Measurements from ENCODE around the gene PPP5C.
"Not testable (repeated sequence)": the region's sequence is repeated elsewhere in the genome, so short reads cannot be mapped to it uniquely, and the experiment has no call there.

Gene PPP5C

DNA sequence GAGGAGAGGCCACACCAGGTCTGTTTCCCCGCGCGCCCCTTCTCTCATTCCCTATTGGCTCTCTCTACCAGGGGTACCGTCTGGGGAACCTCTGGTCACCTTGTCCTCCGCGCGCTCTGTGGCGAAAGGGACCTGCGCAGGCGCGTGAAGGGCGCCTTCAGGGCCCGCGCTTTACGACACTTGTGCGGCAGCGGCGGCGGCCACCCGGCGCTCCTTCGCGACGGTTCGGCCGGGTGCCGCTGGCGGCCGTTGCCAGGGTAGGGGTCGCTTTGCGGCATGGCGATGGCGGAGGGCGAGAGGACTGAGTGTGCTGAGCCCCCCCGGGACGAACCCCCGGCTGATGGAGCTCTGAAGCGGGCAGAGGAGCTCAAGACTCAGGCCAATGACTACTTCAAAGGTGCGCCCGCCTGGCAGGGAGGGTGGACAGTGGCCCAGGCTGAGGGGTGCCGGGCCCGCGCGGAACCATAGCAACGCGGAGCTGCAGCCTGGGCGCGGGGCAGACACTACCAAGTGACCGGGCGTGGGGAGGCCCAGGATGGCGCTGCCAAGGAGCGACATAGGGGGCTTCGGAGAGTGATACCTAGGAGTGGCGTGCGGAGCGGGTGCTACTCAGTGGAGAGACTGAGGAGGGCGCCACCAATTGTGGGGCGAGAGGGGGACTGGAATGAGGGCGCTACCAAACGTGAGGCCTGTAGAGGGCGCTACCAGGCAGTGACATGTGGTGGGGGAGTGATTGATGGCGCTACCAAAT lies at the start of gene PPP5C:
TSS of gene PPP5C (plus strand) at position 267 of the 751 bp plus-strand sequence. CDS start at position 277, 10 bp downstream.
- peak; percentile 87 for DNase-seq (ENCODE audit: low read depth)

DNA sequence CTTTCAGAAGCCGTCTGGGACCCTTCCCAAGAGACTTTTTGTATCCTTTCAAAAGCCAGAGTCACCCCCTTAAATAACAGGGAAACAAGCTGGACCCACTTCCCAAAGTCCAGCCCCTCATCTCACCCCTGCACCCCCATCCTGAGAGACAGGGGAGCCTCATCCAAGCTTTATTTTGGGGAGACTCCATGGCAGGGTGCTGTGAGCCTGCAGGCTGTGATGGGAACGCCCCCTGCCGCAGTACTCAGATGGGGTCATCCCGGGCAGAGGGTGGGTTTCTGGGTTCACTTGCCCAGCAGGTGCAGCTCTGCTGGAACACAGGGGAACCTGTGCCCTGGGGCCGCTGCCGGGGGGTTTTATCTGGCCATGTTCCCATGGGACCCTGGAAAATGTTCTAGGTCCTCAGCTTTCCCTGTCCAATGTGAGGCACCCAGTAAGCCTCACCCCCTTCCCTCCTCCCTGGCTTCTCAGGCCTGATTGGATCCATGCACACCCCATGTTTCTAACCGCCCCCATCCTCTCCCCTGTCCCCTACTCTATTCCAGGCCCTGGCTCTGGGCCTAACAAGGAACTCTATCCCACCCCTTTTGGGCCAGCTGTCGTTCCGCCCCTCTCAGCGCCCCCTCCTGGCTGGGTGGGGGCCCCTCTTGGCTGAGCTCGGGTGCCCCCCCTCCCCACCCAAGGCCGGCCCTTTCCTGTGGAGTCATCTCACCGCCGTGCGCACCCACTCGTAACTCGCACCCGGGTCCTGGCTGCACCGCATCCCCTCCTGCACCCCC lies 49.0 kb upstream of the PPP5C start:
- DNase-seq (ENCODE audit: low read depth), result no peak

GRCh38 chr19:46298479-46299003 lies 48.3 kb upstream of the PPP5C start:
- no peak for DNase-seq (ENCODE audit: low read depth)

GRCh38 chr19:46299004-46299509 lies 47.8 kb upstream of the PPP5C start:
- no peak for DNase-seq (ENCODE audit: low read depth)

DNA sequence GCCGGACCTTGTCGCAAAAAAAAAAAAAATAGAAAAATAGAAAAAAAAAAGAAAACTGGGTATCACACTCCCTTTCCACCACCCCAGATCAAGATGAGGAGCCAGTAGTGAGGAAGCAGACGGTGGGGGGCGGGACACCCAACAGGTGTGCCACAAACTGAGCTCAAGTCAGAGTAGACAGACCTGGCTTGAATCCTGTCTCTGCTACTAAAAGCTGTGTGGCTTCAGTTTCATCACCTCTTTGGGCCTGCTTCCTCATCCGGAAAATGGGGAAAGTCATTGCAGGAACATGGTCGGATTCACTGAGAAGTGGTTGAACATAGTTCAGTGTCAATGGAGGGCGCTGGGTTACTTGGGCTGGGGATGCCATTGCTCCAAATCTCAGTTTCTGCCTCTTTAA lies 47.2 kb upstream of the PPP5C start:
- no peak for DNase-seq (ENCODE audit: low read depth)

- no peak for DNase-seq (ENCODE audit: low read depth)
Observed at GRCh38 chr19:46303322-46303690, 43.6 kb upstream of the PPP5C start.

GRCh38 chr19:46303691-46304397 lies 43.0 kb upstream of the PPP5C start:
- DNase-seq (ENCODE audit: low read depth), result no peak

DNA sequence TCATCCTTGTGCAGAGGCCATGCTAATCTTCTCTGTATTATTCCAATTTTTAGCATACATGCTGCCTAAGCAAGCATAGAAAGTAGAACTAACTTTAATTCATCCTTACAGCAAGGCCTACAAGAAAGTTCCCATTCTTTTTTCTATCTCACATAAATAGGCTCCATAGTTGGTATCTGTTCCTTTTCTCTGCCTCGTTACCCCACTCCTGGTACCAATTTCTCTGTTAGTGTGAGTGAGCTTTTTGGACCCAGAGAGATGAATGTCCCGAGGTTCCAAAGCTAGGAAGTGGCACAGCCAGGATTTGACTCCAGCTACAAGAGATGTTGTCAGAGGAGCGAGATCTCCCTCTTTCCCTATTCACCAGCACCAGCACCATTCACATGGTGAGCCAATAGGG lies 40.4 kb upstream of the PPP5C start:
- no peak for DNase-seq (ENCODE audit: low read depth)

DNA sequence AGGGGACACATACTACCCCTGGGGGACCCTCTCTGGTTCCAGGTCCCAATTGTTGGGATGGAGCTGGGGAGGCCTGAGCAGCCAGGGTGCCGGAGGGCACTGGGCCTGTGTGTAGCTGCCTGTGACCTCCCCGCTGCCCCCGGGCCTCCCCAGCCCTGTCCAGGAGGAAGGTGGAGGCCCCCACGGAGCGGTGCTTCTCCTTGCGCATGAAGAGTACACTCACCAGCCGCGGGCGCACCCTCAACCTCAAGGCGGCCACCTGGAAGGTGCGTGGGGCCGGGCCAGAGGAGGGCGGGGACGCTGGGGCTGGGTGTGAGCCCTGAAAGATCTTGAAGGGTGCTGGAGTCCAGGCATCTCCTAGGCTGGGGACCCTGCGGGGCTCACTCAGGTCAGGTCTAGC lies 38.4 kb upstream of the PPP5C start:
- no peak for DNase-seq (ENCODE audit: low read depth)

DNA sequence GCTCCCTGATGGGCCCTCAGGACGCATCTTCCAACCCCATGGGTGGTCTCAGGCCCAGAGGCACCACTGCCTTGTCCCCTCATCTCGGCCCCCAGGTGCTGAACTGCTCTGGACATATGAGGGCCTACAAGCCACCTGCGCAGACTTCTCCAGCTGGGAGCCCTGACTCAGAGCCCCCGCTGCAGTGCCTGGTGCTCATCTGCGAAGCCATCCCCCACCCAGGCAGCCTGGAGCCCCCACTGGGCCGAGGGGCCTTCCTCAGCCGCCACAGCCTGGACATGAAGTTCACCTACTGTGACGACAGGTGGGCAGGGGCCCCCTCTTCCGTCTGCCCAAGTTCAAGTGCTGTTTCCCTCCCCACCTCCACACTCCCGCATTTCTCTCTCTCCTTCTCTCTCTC lies 37.8 kb upstream of the PPP5C start:
- DNase-seq (ENCODE audit: low read depth), result no peak

GRCh38 chr19:46311444-46311843 lies 35.4 kb upstream of the PPP5C start:
- no peak for DNase-seq (ENCODE audit: low read depth)

DNA sequence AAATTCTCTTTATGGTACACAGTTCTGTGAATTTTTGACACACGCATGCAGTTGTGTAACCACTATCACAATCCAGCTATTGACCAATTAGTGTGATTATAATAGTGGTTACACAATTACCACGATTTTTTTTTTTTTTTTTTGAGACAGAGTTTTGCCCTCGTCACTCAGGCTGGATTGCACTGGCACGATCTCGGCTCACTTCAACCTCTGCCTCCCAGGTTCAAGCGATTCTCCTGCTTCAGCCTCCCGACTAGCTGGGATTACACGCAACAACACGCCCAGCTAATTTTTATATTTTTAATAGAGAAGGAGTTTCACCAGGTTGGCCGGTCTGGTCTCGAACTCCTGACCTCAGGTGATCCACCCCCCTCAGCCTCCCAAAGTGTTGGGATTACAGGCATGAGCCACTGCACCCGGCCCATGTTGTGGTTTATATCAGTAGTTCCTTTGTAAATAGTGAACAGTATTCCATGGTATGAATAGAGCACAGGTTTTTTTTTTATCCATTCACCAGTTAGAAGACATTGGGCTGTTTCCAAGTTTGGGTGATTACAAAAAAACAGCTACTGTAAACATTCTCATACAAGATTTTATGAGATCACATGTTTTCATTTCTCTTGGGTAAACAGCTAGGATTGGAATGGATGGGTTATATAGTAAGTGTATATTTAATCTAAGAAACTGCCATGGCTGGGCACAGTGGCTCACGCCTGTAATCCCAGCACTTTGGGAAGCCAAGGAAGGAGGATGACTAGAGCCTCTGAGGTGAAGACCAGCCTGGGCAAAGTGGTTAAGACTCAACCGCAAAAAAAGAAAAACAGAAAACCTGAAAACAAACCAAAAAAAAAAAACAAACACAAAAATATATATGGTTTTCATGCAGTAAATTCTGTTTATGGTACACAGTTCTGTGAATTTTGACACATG lies 33.1 kb upstream of the PPP5C start:
- not testable (repeated sequence) for DNase-seq (ENCODE audit: low read depth)

DNA sequence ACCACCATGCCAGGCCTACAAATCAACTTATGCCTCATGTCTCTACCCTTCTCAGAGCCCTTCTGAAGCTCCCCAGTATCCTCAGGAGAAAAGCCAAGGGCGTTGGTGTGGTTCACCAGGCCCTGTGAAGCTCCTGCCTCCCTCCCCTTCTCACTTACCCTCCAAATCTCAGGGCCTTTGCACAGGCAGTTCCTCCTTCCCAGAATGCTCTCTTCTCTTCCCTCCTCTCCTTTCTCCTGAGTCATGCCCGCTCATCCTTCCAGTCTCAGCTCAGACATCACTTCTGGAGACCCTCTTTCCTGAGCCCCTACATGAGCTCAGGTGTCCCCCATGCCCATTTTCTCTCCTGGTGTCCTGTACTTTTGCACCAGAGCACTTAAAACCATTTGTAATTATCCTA lies 29.5 kb upstream of the PPP5C start:
- DNase-seq (ENCODE audit: low read depth), result no peak

- no peak for DNase-seq (ENCODE audit: low read depth)
Observed at GRCh38 chr19:46319613-46320012, 27.3 kb upstream of the PPP5C start.

DNA sequence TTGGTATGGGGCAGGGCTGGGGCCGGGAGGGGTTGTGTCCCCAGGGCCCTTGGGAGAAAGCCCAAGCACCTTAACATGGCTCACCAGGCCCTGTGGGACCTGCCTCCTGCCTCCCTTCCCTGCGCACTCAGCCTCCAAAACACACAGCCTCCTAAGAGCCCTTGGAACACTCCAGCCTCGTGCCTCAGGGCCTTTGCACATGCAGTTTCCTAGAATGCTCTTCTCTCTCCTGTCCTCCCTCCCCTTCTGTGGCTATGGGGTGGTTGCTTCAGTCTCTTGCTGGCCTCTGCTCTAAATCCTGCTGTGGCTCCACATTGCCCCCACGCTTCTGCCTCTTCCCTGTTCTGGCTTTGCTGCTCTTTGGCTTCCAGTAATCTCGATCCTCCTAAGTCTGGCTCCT lies 26.3 kb upstream of the PPP5C start:
- DNase-seq (ENCODE audit: low read depth), result no peak

- DNase-seq (ENCODE audit: low read depth), result no peak
Observed at GRCh38 chr19:46321653-46322052, 25.2 kb upstream of the PPP5C start.

DNA sequence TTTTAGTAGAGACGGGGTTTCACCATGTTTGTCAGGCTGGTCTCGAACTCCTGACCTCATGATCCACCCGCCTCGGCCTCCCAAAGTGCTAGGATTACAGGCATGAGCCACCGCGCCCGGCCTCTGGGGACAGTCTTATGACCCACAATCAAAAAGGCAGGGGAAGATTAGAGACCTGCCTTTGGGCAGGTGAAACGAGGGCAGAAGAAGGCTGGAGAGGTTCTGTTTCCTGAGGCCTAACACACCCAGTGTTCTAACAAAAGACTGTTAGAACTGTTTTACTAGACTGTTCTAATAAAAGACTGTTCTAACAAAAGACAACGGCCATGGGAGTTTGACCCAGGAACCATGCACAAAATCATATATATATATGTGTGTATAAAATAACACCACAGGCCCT lies 23.7 kb upstream of the PPP5C start:
- DNase-seq (ENCODE audit: low read depth), result not testable (repeated sequence)

- no peak for DNase-seq (ENCODE audit: low read depth)
Observed at GRCh38 chr19:46324277-46324676, 22.6 kb upstream of the PPP5C start.

GRCh38 chr19:46326608-46327007 lies 20.3 kb upstream of the PPP5C start:
- DNase-seq (ENCODE audit: low read depth), result no peak

GRCh38 chr19:46328079-46328478 lies 18.8 kb upstream of the PPP5C start:
- no peak for DNase-seq (ENCODE audit: low read depth)

GRCh38 chr19:46330319-46330918 lies 16.5 kb upstream of the PPP5C start:
- no peak for DNase-seq (ENCODE audit: low read depth)

All from activated T-cell treated with anti-CD3 and anti-CD28 coated beads for 24 hours (primary cell).